Activated CD8-positive, alpha-beta memory T cell treated with anti-CD3 and anti-CD28 coated beads, Interleukin-2, amount 10 ng/mL, durations not matched to agents 7 days and 5 days (primary cell): ENCODE measurements around the gene CARD9. TPM values are rescaled to one million over a fixed set of nuclear protein-coding genes. Genes with fewer than 3 reads are reported as not detected.

Experiments used
- ATAC-seq: fragments of 150-1000 bp; cut with Tn5 transposase; one replicate; pipeline ENCODE4 v1.10.0; 2021; ENCODE audit warnings: moderate library complexity
- CTCF ChIA-PET: fragments of 350-600 bp; sonication (Branson Sonifier 250); formaldehyde crosslinking; loops from one replicate; lab custom pipeline; 2021; ENCODE audit warnings: antibody characterized with exemption; lab: Charles Lee
- DNase-seq: peaks from one replicate; pipeline ENCODE4 v3.0.0-alpha.2; 2020
- H3K27ac Mint-ChIP-seq: one replicate; pipeline ENCODE4 v1.8.0; 2021; ENCODE audit warnings: mild to moderate bottlenecking, mixed read lengths
- H3K27me3 Mint-ChIP-seq: one replicate; pipeline ENCODE4 v1.8.0; 2021; ENCODE audit warnings: mixed read lengths
- H3K36me3 Mint-ChIP-seq: one replicate; pipeline ENCODE4 v1.8.0; 2021; ENCODE audit warnings: mild to moderate bottlenecking, mixed read lengths
- H3K4me1 Mint-ChIP-seq: one replicate; pipeline ENCODE4 v1.8.0; 2021; ENCODE audit warnings: mixed read lengths
- H3K4me3 Mint-ChIP-seq: one replicate; pipeline ENCODE4 v1.8.0; 2021; ENCODE audit warnings: mild to moderate bottlenecking, moderate library complexity, mixed read lengths
- H3K9me3 Mint-ChIP-seq: one replicate; pipeline ENCODE4 v1.8.0; 2022; ENCODE audit warnings: low read depth, mixed read lengths
- total RNA-seq, 2 experiments: library from RNA; stranded (reverse); gene quantifications; one replicate each; pipeline ENCODE4 v1.2.3, GENCODE V29; 2021

Gene CARD9
- total RNA-seq, 2 experiments from 2014 or later, result 0.50 to 3.1 TPM

DNA sequence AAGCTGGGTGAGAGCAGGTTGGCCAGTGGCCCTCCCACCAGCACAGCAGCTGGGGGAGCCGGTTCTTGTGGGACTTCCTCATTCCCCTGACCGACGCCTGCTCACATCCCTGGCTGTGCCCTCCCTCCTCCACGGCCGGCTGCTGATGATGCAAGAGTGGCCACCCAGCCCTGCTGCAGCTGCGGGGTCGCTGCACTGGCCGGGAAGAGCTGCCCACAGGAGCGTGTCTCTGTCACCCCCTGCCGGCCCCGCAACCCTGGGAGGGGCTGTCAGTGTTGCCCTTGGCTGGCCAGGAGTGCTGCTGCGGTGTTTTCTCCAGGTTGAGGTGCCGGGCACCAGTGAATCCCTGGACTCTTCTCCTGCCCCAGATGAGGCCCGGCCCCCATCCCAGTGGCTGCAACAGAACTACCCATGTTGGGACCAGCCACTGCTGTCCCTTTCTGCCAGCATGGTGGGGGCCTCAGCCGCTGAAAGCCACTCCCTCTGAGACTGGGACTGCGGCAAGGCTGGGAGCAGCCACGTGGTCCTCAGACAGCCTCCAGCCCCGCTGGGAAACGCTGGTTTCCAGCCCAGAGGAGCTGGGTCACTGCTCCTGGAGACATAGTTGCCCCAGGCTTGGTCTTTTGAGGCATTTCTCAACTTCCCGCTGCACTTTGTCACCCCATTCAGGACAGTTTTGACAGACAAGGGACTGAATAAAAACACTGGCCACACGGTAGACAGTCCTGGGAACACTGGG is 739 bp downstream of the CARD9 start:
- DNase-seq (no peak), ATAC-seq (no peak)
- H3K4me3 Mint-ChIP-seq, result no peak overlapping the region
- H3K4me1 Mint-ChIP-seq, result no peaks in the 10 kb centered on the region
- no peak overlapping the region for H3K27ac Mint-ChIP-seq
- H3K27me3 Mint-ChIP-seq, result no peaks in the 10 kb centered on the region
- no peaks in the 10 kb centered on the region for H3K9me3 Mint-ChIP-seq
- CTCF ChIA-PET, result no interaction called here
- H3K36me3 Mint-ChIP-seq, result no peaks in the 10 kb centered on the region

DNA sequence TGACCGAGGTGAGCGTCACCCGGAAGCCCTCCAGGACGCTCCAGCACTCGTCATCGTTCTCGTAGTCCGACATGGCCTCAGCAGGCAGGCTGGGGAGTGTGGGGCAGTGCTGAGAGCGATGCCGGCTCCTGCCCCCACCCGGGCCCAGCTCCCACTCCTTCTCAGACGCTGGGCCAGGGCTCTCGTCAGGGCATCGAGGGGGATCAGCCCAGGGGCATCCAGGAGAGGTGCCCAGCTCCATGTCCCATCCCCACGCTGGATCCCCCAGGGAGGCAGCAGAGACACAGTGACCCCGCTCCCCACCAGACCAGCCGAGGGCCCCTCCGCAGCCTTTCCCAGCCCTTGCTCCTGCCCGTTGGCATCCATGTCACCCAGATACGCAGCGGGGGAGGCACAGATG is 1.5 kb downstream of the CARD9 start:
- H3K36me3 Mint-ChIP-seq, result no peaks in the 10 kb centered on the region
- CTCF ChIA-PET, result no interaction called here

GRCh38 chr9:136371533-136371880 is 2.0 kb downstream of the CARD9 start:
- DNase-seq (no peak), ATAC-seq (no peak)
- no peak overlapping the region for H3K27ac Mint-ChIP-seq
- no peaks in the 10 kb centered on the region for H3K27me3 Mint-ChIP-seq
- H3K4me1 Mint-ChIP-seq, result no peaks in the 10 kb centered on the region
- no peaks in the 10 kb centered on the region for H3K36me3 Mint-ChIP-seq
- H3K4me3 Mint-ChIP-seq, result no peak overlapping the region
- CTCF ChIA-PET, result interaction anchor here (2.3 kb wide), 1 partner anchor 29 kb away, joined by 7 read pairs; the partner anchor contains the start of gene SNAPC4
- H3K9me3 Mint-ChIP-seq, result no peaks in the 10 kb centered on the region

More for the DNA sequence above, 1.5 kb downstream of the CARD9 start:
- no peak for DNase-seq
- Mint-ChIP-seq H3K4me1 (no peaks in the 10 kb centered on the region), H3K27ac (no peak overlapping the region), H3K27me3 (no peaks in the 10 kb centered on the region), H3K9me3 (no peaks in the 10 kb centered on the region), H3K4me3 (no peak overlapping the region)
- ATAC-seq, result no peak

- DNase-seq, result no peak
- no peaks in the 10 kb centered on the region for H3K9me3 Mint-ChIP-seq
- H3K27ac Mint-ChIP-seq, result no peak overlapping the region
- H3K36me3 Mint-ChIP-seq, result no peaks in the 10 kb centered on the region
- H3K4me3 Mint-ChIP-seq, result no peak overlapping the region
- no peak for ATAC-seq
- H3K4me1 Mint-ChIP-seq, result no peaks in the 10 kb centered on the region
- CTCF ChIA-PET, result interaction anchor here (2.3 kb wide), 1 partner anchor 30 kb away, joined by 7 read pairs; the partner anchor contains the start of gene SNAPC4
- H3K27me3 Mint-ChIP-seq, result no peaks in the 10 kb centered on the region
These were observed 2.6 kb downstream of the CARD9 start for GRCh38 chr9:136370687-136371532.

DNA sequence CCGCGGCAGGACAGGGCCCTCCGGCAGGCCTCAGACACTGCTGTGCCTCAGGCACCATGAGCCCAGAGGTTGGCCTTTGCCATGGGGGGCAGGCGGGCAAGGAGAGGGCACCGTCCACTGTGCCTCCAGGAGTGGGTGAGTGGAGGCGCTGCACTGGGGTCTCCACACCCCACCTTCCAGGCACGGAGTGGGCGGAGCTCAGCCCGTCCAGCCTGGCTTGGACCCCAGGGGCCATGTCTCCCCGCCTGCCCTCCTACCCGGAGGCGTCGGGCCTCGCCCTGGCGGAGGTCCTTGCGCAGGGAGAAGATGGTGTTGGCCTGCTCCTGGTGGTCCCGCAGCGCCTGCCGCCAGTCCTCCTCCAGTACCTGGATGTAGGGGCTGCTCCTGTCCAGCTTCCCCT is 3.4 kb downstream of the CARD9 start:
- H3K9me3 Mint-ChIP-seq, result no peaks in the 10 kb centered on the region
- DNase-seq, result no peak

GRCh38 chr9:136368190-136368589 is 5.3 kb downstream of the CARD9 start:
- no peak overlapping the region for H3K27ac Mint-ChIP-seq
- H3K4me3 Mint-ChIP-seq, result no peak overlapping the region
- peaks cover 5% of the 10 kb centered on the region for H3K4me1 Mint-ChIP-seq
- ATAC-seq, result no peak
- CTCF ChIA-PET, result interaction anchor here (1.1 kb wide), 1 partner anchor 34 kb away, joined by 4 read pairs; no protein-coding TSS in a partner anchor
- H3K27me3 Mint-ChIP-seq, result no peaks in the 10 kb centered on the region
- H3K36me3 Mint-ChIP-seq, result no peaks in the 10 kb centered on the region
- DNase-seq, result no peak
- H3K9me3 Mint-ChIP-seq, result no peaks in the 10 kb centered on the region

More for the DNA sequence above, 3.4 kb downstream of the CARD9 start:
- Mint-ChIP-seq H3K4me1 (no peaks in the 10 kb centered on the region), H3K27me3 (no peaks in the 10 kb centered on the region), H3K4me3 (no peak overlapping the region), H3K36me3 (no peaks in the 10 kb centered on the region), H3K27ac (no peak overlapping the region)
- CTCF ChIA-PET, result interaction anchor here (2.3 kb wide), 1 partner anchor 31 kb away, joined by 7 read pairs; the partner anchor contains the start of gene SNAPC4
- ATAC-seq, result no peak

DNA sequence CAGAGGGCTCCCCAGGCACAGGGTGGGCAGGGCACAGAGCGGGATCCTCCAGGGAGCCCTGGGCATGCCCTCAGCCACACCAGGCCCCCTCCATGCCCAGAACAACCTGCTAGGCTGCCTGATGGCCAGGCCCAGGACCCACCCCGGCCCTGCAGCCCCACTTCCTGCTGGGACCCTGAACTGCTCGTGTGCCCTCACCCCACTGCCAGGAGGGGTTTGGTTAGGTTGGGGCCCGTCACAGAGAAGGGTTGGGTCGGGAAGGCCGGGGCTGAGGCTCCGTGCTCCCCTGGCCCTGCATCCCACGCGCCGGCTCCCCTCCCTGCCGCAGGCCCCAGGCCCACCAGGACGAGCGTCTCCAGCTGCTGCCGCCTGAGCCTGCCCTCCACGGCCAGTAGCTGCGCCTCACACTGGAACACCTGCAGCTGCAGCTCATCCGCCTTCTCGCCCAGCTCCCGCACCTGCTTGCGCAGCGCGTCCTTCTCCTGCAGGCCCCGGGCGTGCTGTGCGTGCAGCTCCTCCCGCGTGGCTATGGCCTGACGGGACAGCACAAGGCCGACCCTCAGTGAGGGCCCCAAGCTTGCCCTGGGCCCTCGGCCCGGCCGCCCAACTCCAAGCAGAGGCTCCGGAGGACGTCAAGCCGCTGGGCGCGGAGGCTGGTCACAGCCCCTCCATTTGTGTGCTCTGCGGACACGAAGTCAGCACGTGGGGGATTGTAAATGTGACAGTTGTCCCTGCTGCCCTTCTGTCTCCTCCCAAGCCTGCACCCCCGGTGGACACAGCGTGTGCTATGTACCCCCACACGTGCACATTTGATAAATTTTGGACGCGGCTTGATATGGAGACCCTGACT is 5.9 kb downstream of the CARD9 start:
- H3K27ac Mint-ChIP-seq, result no peak overlapping the region
- CTCF ChIA-PET, result interaction anchor here (5.0 kb wide), 1 partner anchor 34 kb away, joined by 52 read pairs; the partner anchor contains the start of gene SNAPC4
- ATAC-seq (no peak), DNase-seq (no peak)
- H3K4me1 Mint-ChIP-seq, result peaks cover 10% of the 10 kb centered on the region
- H3K36me3 Mint-ChIP-seq, result no peaks in the 10 kb centered on the region
- no peaks in the 10 kb centered on the region for H3K27me3 Mint-ChIP-seq
- no peaks in the 10 kb centered on the region for H3K9me3 Mint-ChIP-seq
- no peak overlapping the region for H3K4me3 Mint-ChIP-seq

DNA sequence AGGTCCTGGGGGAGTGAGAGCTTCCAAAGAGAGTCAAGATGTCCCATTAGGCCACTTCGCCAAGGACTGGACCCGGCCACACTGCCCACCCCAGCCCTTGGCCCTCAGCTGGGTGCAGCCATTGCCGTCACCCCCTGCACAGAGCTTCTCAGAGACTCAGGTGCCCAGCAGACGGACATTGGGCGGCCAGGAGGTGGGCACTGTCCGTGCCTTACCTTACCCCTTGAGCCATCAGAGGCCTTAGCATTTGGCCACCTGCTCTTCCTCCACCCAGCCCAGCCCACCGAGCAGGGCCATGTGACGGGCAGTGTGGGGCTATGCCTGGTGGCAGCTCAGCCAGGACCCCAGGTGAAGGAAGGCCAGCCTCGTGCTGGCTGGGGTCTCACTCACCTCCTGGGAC is 6.6 kb downstream of the CARD9 start:
- no peaks in the 10 kb centered on the region for H3K9me3 Mint-ChIP-seq
- CTCF ChIA-PET, result interaction anchor here (1.0 to 5.0 kb wide), 2 partner anchors 18 to 35 kb away, joined by 5 to 52 read pairs; partner anchors contain the start of gene SNAPC4
- no peaks in the 10 kb centered on the region for H3K36me3 Mint-ChIP-seq
- H3K4me1 Mint-ChIP-seq, result peaks cover 11% of the 10 kb centered on the region
- ATAC-seq (no peak), DNase-seq (no peak)
- H3K27ac Mint-ChIP-seq, result no peak overlapping the region
- H3K4me3 Mint-ChIP-seq, result no peak overlapping the region
- no peaks in the 10 kb centered on the region for H3K27me3 Mint-ChIP-seq

DNA sequence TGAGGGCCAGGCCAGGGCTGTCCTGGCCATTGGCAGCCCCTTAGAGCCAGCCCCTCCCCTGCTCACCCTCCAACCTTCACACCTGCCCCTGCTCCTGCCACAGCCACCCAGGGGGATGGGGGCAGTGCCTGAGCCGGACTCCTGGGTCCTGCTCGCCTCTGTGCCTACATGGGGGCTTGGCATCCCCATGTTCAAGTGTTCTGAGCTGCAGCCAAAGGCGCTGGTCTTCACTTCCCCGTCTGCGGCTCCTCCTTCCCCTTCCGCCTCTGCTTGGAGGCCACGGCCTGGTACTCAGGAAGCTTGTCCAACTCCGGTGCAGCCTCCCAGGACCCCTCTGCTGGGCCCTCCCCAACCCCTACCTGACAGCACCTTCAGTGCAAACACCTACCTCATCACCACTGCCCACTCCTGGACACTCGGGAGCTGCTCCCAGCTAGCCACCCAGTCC is 7.7 kb downstream of the CARD9 start:
- H3K9me3 Mint-ChIP-seq, result no peaks in the 10 kb centered on the region
- H3K27ac Mint-ChIP-seq, result no peak overlapping the region
- H3K4me1 Mint-ChIP-seq, result peaks cover 11% of the 10 kb centered on the region
- no peak for ATAC-seq
- CTCF ChIA-PET, result interaction anchor here (1.0 to 5.0 kb wide), 3 partner anchors 19 to 53 kb away, joined by 3 to 52 read pairs (median 5); partner anchors contain the start of gene SNAPC4
- H3K27me3 Mint-ChIP-seq, result no peaks in the 10 kb centered on the region
- DNase-seq, result no peak
- no peaks in the 10 kb centered on the region for H3K36me3 Mint-ChIP-seq
- H3K4me3 Mint-ChIP-seq, result no peak overlapping the region

DNA sequence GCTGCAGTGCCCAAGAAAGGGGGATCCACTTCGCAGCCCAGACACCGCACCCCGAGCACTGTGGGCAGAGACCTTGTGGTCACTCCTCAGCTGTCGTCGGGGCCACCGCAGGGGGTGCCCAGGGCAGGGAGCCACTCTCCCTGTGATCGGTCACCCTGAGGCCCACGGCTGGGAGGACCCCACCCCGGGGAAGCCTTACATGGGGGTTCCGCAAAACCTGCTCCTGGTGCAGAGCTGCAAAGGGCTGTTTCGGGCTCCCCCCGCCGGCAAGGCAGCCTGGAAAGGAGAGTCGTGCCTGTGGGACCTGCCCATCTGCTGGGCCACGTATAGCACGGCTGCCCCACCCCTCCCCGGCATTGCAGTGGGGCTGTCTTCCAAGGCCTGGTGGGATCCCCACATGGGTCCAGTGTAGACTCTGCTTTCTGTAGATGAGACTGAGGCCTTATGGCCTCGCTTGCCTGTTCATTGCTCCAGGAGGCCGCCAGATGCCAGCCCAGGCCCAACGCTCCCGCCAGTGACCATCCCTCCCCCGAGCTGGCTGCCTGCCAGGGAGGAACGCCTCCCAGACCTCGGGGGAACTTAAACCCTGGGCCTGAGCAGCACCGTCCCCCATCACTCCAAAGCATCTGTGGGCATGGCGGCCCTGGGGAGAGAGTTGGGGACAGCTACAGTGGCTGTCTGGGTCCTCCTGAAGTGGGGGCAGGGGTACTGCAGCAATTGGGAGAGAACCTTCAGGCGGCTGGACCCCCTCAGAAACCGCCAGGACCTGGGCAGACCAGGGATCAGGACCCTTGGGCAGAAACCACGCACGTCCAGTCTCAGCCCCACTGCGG is 8.3 kb downstream of the CARD9 start:
- Mint-ChIP-seq H3K9me3 (no peaks in the 10 kb centered on the region), H3K4me3 (no peak overlapping the region), H3K4me1 (peaks cover 11% of the 10 kb centered on the region), H3K27me3 (no peaks in the 10 kb centered on the region), H3K36me3 (no peaks in the 10 kb centered on the region), H3K27ac (no peak overlapping the region)
- CTCF ChIA-PET, result interaction anchor here (1.2 to 5.0 kb wide), 4 partner anchors 14 to 52 kb away, joined by 3 to 52 read pairs (median 6); partner anchors contain the start of gene SNAPC4
- ATAC-seq, result no peak
- DNase-seq, result no peak

GRCh38 chr9:136363949-136364748 is 9.3 kb downstream of the CARD9 start:
- no peak for DNase-seq
- H3K4me3 Mint-ChIP-seq, result no peak overlapping the region
- CTCF ChIA-PET, result interaction anchor here (0.7 to 5.0 kb wide), 21 partner anchors 10 to 1059 kb away, joined by 3 to 52 read pairs (median 4); partner anchors contain the start of genes CARD9, EXD3, NOXA1 and SNAPC4
- H3K4me1 Mint-ChIP-seq, result peaks cover 11% of the 10 kb centered on the region
- no peaks in the 10 kb centered on the region for H3K9me3 Mint-ChIP-seq
- no peaks in the 10 kb centered on the region for H3K36me3 Mint-ChIP-seq
- no peak for ATAC-seq
- no peaks in the 10 kb centered on the region for H3K27me3 Mint-ChIP-seq
- no peak overlapping the region for H3K27ac Mint-ChIP-seq
